Uterus (tissue), 4 donors: ENCODE results near the gene CLIP3. TPM values are rescaled to one million over a fixed set of nuclear protein-coding genes. Genes with fewer than 3 reads are reported as not detected.

ENCODE experiments used
- DNase-seq, 2 donors: peaks; one replicate each; pipeline ENCODE4 v3.0.0-alpha.2; 2019 to 2020
- H3K27ac ChIP-seq, 2 donors: fragments of 200-600 bp; sonication (generic); 1 replicate in 1 of 2; 2 replicates in 1 of 2; pipeline ENCODE4 v1.5.1; 2016 to 2018
- H3K27me3 ChIP-seq, 2 donors: fragments of 200-600 bp; sonication (generic); one replicate each; pipeline ENCODE4 v1.5.1; 2018 to 2019; ENCODE audit warnings: control low read depth in 1 of 2
- H3K36me3 ChIP-seq, 2 donors: fragments of 200-600 bp; sonication (generic); one replicate each; pipeline ENCODE4 v1.5.1; 2019; ENCODE audit warnings: control low read depth in 1 of 2
- H3K4me1 ChIP-seq, 2 donors: fragments of 200-600 bp; sonication (generic); one replicate each; pipeline ENCODE4 v1.5.1; 2018 to 2019; ENCODE audit warnings: control low read depth in 1 of 2
- H3K4me3 ChIP-seq, 2 donors: fragments of 200-600 bp; sonication (generic); 1 replicate in 1 of 2; 2 replicates in 1 of 2; pipeline ENCODE4 v1.5.1; 2018 to 2019; ENCODE audit warnings: mild to moderate bottlenecking in 1 of 2
- H3K9me3 ChIP-seq, 2 donors: fragments of 200-600 bp; sonication (generic); one replicate each; pipeline ENCODE4 v1.5.1; 2019; ENCODE audit warnings: control low read depth in 1 of 2
- POLR2A ChIP-seq, 2 donors: fragments of 450-650 bp; IDR thresholded peaks; one replicate each; pipeline ENCODE4 v1.6.1; 2016; ENCODE audit warnings: antibody characterized with exemption in 2 of 2, mild to moderate bottlenecking in 1 of 2, moderate library complexity in 1 of 2
- intact Hi-C: fragments of 100-400 bp; cut with DNase I; formaldehyde crosslinking; loops from one replicate; pipeline ENCODE4 v1.15.1; 2023; ENCODE audit warnings: low total_unique reads
- total RNA-seq, 4 donors: library from RNA; depleted of rRNA in 3 of 4; stranded (reverse); fragments of >200 nt in 3 of 4; gene quantifications; one replicate each; pipeline versions ENCODE4 v1.1.0 to v1.2.4, GENCODE V29; 2014 to 2023
- TF ChIP-seq, protein P1 (sequence below), 4 experiments: fragments of 200-600 bp in 2 of 4; fragments of 450-650 bp in 2 of 4; sonication (generic) in 2 of 4; IDR thresholded peaks; one replicate each; pipeline ENCODE4 v1.5.1; 2016 to 2019; ENCODE audit warnings: antibody characterized with exemption in 4 of 4, mild to moderate bottlenecking in 2 of 4, moderate library complexity in 1 of 4
- donor health status: DM: yes; HTN: yes; CAD: no.

CLIP3 gene
- total RNA-seq, 4 donors from 2014 or later: 4.4 to 82.5 (median 34.8) TPM

DNA sequence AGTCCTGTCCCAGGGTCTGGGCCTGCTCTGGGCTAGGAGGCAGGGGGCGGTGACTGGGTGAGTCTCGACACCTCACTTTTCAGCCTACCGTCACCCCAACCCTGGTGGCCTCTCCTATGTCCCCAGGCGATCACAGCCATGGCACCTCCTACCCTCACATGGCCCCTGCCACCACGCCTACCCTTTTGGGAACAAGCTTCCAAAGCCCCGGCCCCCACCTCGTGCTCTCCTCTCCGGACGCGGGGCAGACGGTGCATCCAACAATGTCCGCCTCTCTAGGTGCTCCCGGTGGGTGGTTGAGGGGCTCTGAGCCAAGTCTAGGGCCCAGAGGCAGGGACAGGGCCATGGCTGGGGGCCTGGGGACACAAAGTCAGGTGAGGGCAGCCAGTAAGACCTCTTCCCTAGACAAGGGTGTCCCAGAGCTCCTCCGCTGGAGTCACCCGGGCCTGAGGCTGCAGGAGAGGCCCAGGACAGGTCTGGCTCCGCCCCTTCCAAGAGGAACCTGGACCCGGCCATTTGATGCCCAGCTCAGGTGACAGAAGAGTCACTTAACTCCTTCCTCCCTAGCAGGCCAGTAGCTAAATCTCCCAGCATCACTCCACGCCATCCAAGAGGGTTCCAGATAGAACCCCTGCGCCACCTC lies 24.2 kb downstream of the CLIP3 start, which contains the start of gene SYNE4:
SYNE4 (minus strand) TSS at position 478 of the 643 bp plus-strand sequence; CDS start at position 346, 132 bp downstream.
- Histone ChIP-seq H3K27me3 (no peaks in the 10 kb centered on the region), H3K4me1 (peaks cover 0 to 5% of the 10 kb centered on the region in 2 donors), H3K36me3 (no peaks in the 10 kb centered on the region), H3K4me3 (peak within 1 kb of the TSS; percentile 22 to 42), H3K27ac (peak within 1 kb of the TSS; percentile 23 to 67), H3K9me3 (no peaks in the 10 kb centered on the region)
- intact Hi-C loops: no loop called here
- DNase-seq: no peak
- TF ChIP-seq, protein P1, sequence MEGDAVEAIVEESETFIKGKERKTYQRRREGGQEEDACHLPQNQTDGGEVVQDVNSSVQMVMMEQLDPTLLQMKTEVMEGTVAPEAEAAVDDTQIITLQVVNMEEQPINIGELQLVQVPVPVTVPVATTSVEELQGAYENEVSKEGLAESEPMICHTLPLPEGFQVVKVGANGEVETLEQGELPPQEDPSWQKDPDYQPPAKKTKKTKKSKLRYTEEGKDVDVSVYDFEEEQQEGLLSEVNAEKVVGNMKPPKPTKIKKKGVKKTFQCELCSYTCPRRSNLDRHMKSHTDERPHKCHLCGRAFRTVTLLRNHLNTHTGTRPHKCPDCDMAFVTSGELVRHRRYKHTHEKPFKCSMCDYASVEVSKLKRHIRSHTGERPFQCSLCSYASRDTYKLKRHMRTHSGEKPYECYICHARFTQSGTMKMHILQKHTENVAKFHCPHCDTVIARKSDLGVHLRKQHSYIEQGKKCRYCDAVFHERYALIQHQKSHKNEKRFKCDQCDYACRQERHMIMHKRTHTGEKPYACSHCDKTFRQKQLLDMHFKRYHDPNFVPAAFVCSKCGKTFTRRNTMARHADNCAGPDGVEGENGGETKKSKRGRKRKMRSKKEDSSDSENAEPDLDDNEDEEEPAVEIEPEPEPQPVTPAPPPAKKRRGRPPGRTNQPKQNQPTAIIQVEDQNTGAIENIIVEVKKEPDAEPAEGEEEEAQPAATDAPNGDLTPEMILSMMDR (IDR thresholded peaks at IDR 0.05): no peak
- no peak for TF ChIP-seq POLR2A (IDR thresholded peaks at IDR 0.05)

DNA sequence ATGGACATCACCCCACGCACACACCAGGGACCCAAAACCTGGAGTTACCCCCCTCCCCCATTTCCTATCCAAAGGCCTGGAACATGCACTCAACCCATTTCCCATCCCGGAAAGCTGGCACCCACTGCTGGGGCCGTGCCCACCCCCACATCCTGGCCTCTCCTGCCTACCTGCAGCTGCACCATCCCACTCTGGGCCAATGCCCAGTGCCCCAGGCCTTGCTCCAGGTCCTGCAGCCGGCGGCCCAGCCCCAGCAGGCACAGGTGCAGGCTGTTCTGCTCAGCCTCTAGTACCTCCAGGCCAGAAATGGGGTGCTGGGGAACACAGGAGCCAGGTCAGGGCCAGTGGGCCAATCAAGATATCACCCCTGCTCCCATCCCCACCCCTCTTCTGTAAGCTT lies 25.7 kb downstream of the CLIP3 start:
- DNase-seq: no peak
- H3K4me3 ChIP-seq: no peak overlapping the region
- intact Hi-C loops: no loop called here

DNA sequence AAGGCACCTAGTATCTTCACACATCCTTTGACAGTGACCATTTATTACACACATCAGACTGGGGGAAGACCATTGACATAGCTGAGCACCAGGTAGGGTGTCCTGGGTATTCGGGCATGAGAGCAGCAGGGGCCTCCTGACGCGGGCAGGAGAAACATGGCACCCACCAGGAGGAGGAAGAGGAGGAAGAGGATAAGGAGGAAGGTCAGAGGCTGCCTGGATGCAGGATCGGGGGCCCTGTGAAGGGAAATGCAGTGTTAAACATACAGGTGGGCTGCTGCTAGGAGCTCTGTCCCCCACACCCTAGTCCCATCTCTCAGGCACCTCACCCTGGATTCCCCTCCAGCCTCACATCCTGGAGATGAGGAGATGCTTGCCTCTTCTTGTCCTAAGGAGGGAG lies 29.4 kb downstream of the CLIP3 start:
- Histone ChIP-seq H3K36me3 (no peaks in the 10 kb centered on the region), H3K4me3 (no peak overlapping the region), H3K27me3 (no peaks in the 10 kb centered on the region), H3K4me1 (peaks cover 4 to 10% of the 10 kb centered on the region in 2 donors), H3K27ac (no peak overlapping the region), H3K9me3 (no peaks in the 10 kb centered on the region)
- no peak for DNase-seq
- no peak for TF ChIP-seq POLR2A (IDR thresholded peaks at IDR 0.05)
- TF ChIP-seq, protein P1 (IDR thresholded peaks at IDR 0.05): no peak
- intact Hi-C loops: no loop called here

More for the DNA sequence above, 25.7 kb downstream of the CLIP3 start:
- Histone ChIP-seq H3K27ac (no peak overlapping the region), H3K27me3 (no peaks in the 10 kb centered on the region), H3K4me1 (peaks cover 0 to 5% of the 10 kb centered on the region in 2 donors), H3K36me3 (no peaks in the 10 kb centered on the region), H3K9me3 (no peaks in the 10 kb centered on the region)
- TF ChIP-seq, protein P1 (IDR thresholded peaks at IDR 0.05): no peak
- no peak for TF ChIP-seq POLR2A (IDR thresholded peaks at IDR 0.05)

- Histone ChIP-seq H3K36me3 (no peaks in the 10 kb centered on the region), H3K9me3 (no peaks in the 10 kb centered on the region), H3K4me1 (peaks cover 4 to 10% of the 10 kb centered on the region in 2 donors), H3K27ac (peak overlapping the region in 1 of 2 donors; percentile 79), H3K4me3 (no peak overlapping the region), H3K27me3 (no peaks in the 10 kb centered on the region)
- TF ChIP-seq, protein P1 (IDR thresholded peaks at IDR 0.05): no peak
- TF ChIP-seq POLR2A (IDR thresholded peaks at IDR 0.05): no peak
- intact Hi-C loops: no loop called here
- DNase-seq: no peak
These were observed 31.1 kb downstream of the CLIP3 start for GRCh38 chr19:36001605-36002004.

- DNase-seq: no peak
- Histone ChIP-seq H3K4me3 (no peak overlapping the region), H3K27me3 (no peaks in the 10 kb centered on the region), H3K9me3 (no peaks in the 10 kb centered on the region), H3K36me3 (no peaks in the 10 kb centered on the region), H3K4me1 (peaks cover 4 to 10% of the 10 kb centered on the region in 2 donors), H3K27ac (peak overlapping the region in 1 of 2 donors; percentile 82)
- intact Hi-C loops: no loop called here
- no peak for TF ChIP-seq POLR2A (IDR thresholded peaks at IDR 0.05)
- TF ChIP-seq, protein P1 (IDR thresholded peaks at IDR 0.05): no peak
These were observed 35.9 kb downstream of the CLIP3 start for GRCh38 chr19:35996777-35997176.
